OCI-LY7 (cell line): Measurements from ENCODE around the gene PMVK.

Experiments used
- EZH2phosphoT487 ChIP-seq: fragments of 200-600 bp; sonication (generic); IDR thresholded peaks from 2 replicates; pipeline ENCODE4 v1.6.1; 2018; ENCODE audit warnings: low read depth, borderline replicate concordance, mild to moderate bottlenecking, mixed run types, antibody characterized with exemption, low read length, moderate library complexity, mixed read lengths
- TF ChIP-seq, protein P1 (sequence below): fragments of 200-600 bp; sonication (generic); conservative IDR thresholded peaks from 2 replicates; pipeline ENCODE4 v1.5.1; 2014; ENCODE audit warnings: mild to moderate bottlenecking, antibody characterized with exemption, low read length, moderate library complexity, mixed read lengths

DNA sequence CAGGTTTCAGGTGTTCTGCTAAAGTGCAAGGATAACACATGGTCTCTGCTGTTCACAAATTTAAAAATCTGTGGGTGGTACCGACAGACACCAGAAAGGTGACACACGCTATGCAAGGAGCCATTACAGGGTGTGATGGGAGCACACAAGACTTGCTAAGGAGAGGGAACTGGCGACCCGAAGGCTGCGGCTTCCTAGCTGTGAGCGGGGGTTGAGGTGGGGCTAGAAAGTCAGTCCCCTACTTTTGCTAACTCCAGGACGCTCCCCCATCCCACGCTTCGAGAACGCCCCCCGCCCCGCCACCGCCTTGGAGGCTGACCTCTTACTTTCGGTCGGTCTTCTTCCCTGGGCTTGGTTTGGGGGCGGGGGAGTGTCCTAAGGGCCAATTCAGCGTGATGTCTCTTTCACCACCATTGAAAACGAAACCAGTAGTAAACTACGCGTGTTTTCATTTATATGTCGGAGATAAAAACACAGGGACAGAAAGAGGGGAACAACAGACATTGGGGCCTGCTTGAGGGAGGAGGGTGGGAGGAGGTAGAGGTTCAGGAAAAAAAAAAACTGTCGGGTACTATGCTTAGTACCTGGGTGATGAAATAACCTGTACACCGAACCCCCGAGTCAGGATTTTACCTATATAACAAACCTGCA lies 39.0 kb upstream of the PMVK start:
- TF ChIP-seq, protein P1, sequence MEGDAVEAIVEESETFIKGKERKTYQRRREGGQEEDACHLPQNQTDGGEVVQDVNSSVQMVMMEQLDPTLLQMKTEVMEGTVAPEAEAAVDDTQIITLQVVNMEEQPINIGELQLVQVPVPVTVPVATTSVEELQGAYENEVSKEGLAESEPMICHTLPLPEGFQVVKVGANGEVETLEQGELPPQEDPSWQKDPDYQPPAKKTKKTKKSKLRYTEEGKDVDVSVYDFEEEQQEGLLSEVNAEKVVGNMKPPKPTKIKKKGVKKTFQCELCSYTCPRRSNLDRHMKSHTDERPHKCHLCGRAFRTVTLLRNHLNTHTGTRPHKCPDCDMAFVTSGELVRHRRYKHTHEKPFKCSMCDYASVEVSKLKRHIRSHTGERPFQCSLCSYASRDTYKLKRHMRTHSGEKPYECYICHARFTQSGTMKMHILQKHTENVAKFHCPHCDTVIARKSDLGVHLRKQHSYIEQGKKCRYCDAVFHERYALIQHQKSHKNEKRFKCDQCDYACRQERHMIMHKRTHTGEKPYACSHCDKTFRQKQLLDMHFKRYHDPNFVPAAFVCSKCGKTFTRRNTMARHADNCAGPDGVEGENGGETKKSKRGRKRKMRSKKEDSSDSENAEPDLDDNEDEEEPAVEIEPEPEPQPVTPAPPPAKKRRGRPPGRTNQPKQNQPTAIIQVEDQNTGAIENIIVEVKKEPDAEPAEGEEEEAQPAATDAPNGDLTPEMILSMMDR, result no peak
- no peak for TF ChIP-seq EZH2phosphoT487
